Natural killer cell treated with Interleukin-12 subunit alpha and Interleukin-12 subunit beta and Interleukin-15 and Interleukin-18, amount 100 ng/mL, for 72 hours (primary cell): Measurements from ENCODE around the gene SRGAP3. TPM values are rescaled to one million over a fixed set of nuclear protein-coding genes. Genes with fewer than 3 reads are reported as not detected.

ENCODE experiments used
- ATAC-seq, 2 donors: fragments of 150-1000 bp; cut with Tn5 transposase in 1 of 2; sonication (Bioruptor Pico), chemical (Tn5 transposase) in 1 of 2; 2 replicates each; pipeline ENCODE4 v1.10.0; 2021
- DNase-seq: peaks from one replicate; pipeline ENCODE4 v3.0.0; 2022; ENCODE audit warnings: low spot score
- H3K27ac Mint-ChIP-seq, 2 donors: 1 replicate in 1 of 2; 2 replicates in 1 of 2; pipeline ENCODE4 v1.8.0; 2022; ENCODE audit warnings: mixed read lengths in 2 of 2, mild to moderate bottlenecking in 1 of 2, moderate library complexity in 1 of 2
- H3K27me3 Mint-ChIP-seq, 2 donors: 1 replicate in 1 of 2; 2 replicates in 1 of 2; pipeline ENCODE4 v1.8.0; 2022; ENCODE audit warnings: mixed read lengths in 2 of 2
- H3K36me3 Mint-ChIP-seq: one replicate; pipeline ENCODE4 v1.8.0; 2022; ENCODE audit warnings: mixed read lengths
- H3K4me1 Mint-ChIP-seq, 2 donors: 1 replicate in 1 of 2; 2 replicates in 1 of 2; pipeline ENCODE4 v1.8.0; 2022; ENCODE audit warnings: low read depth in 2 of 2, mixed read lengths in 2 of 2, mild to moderate bottlenecking in 1 of 2
- H3K4me3 Mint-ChIP-seq: one replicate; pipeline ENCODE4 v1.8.0; 2022; ENCODE audit warnings: mixed read lengths
- H3K9me3 Mint-ChIP-seq: 2 replicates; pipeline ENCODE4 v1.8.0; 2022; ENCODE audit warnings: mixed read lengths
- total RNA-seq, 2 donors: library from RNA; stranded (reverse); gene quantifications; one replicate each; pipeline ENCODE4 v1.2.3, GENCODE V29; 2022

SRGAP3 gene
- total RNA-seq, 2 donors from 2014 or later, result 0.33 to 1.6 TPM

DNA sequence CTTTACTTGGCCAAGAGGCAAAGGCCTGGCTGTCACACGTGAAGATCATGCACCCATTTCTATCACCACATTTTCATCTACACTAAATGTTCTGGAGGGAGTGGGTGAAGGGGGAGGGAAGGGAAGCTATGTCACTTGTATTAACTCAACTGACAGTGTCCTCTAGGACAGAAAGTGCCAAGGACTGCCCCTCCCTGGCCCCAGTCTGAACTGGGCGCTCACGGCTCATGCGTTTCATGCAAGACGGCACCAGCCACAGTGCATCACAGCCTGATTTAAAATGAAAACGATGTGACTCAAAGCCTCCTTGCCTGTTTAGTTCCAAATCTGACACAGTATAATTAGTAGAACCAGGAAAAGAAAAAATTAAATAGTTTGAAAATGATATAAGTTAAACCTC lies 265.4 kb downstream of the SRGAP3 start:
- Mint-ChIP-seq H3K27ac (no peak overlapping the region), H3K27me3 (peaks cover 14 to 15% of the 10 kb centered on the region in 2 donors), H3K4me1 (peaks cover 0 to 8% of the 10 kb centered on the region in 2 donors), H3K9me3 (no peaks in the 10 kb centered on the region), H3K36me3 (no peaks in the 10 kb centered on the region), H3K4me3 (no peak overlapping the region)
- ATAC-seq (no peak), DNase-seq (peak; percentile 10)

DNA sequence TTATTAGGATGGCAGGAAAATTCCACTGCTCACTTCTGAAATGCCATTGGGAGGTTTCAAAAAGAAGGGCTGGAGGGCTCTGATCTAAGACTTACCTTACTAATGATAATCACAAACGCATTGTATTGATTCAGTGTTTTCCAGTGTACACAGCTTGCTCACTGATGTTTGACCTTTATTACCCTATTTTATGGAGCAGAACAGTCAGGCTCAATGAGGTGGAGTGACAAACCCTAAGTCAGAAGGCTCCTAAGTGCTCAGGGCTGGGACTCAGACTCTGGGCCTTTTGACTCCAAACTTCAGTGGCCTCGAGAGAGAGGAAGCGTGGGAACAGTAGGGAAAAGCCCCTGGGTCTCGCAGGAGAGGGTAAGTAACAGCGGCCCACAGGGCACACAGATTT lies 265.9 kb downstream of the SRGAP3 start:
- DNase-seq, result peak; percentile 6
- Mint-ChIP-seq H3K4me1 (peaks cover 0 to 8% of the 10 kb centered on the region in 2 donors), H3K27ac (no peak overlapping the region), H3K4me3 (no peak overlapping the region), H3K36me3 (no peaks in the 10 kb centered on the region), H3K27me3 (peaks cover 14 to 15% of the 10 kb centered on the region in 2 donors), H3K9me3 (no peaks in the 10 kb centered on the region)
- ATAC-seq, result no peak

DNA sequence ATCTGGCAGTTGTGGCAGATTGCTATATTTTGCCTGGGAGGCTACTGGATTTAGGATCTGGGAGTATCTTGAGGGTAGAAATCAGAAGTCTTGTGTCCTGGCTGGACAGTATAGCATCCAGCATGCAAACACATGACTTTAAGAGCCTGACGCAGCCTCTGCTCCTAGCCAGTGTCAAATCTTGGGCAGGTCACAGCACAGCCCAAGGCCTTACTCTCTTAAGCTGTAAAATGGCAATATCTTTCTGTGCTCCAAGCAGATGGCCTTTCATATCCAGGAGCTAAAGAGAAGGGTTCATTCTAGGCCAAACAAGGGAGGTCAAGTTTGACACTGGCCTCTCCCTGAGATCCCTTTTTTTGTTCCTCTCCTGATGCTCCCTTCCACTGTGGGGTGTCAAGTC lies 266.4 kb downstream of the SRGAP3 start:
- Mint-ChIP-seq H3K4me3 (no peak overlapping the region), H3K27ac (no peak overlapping the region), H3K27me3 (peaks cover 14 to 15% of the 10 kb centered on the region in 2 donors), H3K4me1 (peaks cover 0 to 5% of the 10 kb centered on the region in 2 donors), H3K9me3 (no peaks in the 10 kb centered on the region), H3K36me3 (no peaks in the 10 kb centered on the region)
- ATAC-seq, result no peak
- no peak for DNase-seq

DNA sequence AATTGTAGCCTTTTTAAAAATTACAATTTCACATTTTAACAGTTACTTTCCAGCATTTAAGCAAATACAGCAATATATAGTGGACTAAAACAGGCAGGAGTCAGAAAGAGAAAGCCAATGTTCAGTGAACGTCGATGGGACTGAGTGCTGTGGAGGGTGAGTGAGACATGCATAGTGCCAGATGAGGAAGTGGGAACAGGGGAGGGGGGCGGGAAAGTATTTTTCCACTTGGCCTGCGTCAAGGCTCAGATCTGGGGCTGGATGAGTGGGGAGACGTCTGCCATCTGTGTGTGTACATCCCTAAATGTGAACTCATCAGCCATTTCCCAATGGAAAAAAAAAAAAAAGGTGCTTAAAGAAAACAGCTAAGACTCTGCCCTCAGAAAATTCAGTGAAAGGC lies 266.9 kb downstream of the SRGAP3 start:
- ATAC-seq (no peak), DNase-seq (no peak)
- Mint-ChIP-seq H3K36me3 (no peaks in the 10 kb centered on the region), H3K9me3 (no peaks in the 10 kb centered on the region), H3K4me3 (no peak overlapping the region), H3K27ac (no peak overlapping the region), H3K27me3 (peaks cover 14 to 15% of the 10 kb centered on the region in 2 donors), H3K4me1 (no peaks in the 10 kb centered on the region)

DNA sequence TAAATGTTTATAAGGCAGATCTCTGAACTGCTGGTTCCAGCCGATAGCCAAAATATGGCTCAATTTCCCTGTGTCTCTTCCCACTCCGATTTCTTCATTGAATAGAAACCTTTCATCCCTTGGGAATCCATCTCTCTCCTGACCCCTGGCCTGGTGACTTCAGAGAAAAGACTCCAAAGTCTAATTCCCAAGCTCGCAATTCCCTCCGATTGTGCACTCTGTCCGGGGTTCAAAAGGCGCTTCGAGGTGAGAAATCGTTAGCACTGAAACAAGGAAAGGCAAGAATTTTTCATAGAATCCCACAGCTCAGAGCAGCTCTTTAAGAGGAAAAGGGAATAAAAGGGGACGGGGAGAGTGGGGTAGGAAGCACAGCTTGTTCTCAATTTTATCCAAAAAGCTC lies 267.7 kb downstream of the SRGAP3 start:
- H3K36me3 Mint-ChIP-seq, result no peaks in the 10 kb centered on the region
- no peak overlapping the region for H3K4me3 Mint-ChIP-seq
- no peak for ATAC-seq
- peaks cover 14 to 15% of the 10 kb centered on the region in 2 donors for H3K27me3 Mint-ChIP-seq
- H3K9me3 Mint-ChIP-seq, result no peaks in the 10 kb centered on the region
- H3K4me1 Mint-ChIP-seq, result no peaks in the 10 kb centered on the region
- no peak overlapping the region for H3K27ac Mint-ChIP-seq
- no peak for DNase-seq

DNA sequence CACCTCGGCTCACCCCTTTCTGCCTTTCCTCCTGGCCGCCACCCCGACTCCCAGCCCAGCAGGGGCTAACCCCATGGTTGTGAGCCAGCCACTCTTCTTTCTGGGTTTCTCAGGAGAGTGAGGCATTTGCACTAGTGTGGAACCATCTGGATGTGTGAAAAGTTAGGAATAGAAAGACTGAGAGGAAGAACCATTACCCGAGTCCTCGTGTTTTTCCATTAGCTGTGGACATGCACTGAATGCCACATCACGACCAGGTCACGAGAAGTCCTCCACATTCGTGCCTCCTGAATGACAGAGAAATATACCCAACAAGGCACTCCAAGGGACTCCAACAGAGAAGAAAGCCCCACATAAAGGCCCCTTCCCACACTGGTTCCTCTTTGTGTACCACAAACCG lies 268.1 kb downstream of the SRGAP3 start:
- ATAC-seq (no peak), DNase-seq (no peak)
- Mint-ChIP-seq H3K36me3 (no peaks in the 10 kb centered on the region), H3K4me3 (no peak overlapping the region), H3K4me1 (no peaks in the 10 kb centered on the region), H3K9me3 (no peaks in the 10 kb centered on the region), H3K27ac (no peak overlapping the region), H3K27me3 (peaks cover 14 to 15% of the 10 kb centered on the region in 2 donors)

DNA sequence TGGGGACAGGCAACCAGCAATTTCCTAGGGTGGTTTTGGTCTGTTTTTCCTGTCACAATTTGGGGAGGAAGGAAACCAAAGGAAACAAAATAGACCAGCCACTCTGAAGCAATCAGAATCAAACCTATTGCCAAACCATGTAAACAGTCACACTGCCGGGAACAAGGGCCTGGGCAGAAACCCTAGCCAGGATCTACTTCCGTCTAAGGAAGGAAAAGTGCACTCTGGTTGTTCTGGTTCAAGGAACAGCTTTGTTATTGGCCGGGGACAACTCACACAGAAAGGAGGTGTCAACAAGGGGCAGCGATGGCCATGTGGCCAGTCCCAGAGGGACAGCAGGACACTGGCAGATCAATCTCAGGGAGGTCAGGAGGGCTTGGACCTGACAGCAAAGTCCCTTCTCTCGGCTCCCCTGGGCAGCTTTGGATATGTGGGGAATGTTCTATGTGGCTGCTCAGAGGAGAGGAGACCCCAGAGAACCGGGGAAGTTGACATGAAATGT lies 268.6 kb downstream of the SRGAP3 start:
- DNase-seq, result no peak

DNA sequence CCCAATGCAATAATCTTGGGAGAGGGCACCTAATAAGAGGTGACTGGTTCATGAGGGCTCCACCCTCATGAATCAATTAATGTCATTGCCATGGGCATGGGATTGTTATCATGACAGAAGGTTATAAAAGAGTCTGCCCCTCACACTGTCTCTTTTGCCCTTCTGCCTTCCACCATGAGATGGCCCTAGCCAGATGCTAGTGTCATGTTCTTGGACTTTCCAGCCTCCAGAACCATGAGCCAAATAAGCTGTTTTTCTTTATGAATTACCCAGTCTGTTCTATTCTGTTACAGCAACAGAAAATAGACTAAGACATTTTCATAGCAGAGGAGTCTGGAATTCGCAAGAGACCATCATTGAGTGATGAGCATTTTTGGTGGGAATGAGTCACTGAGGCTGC lies 270.2 kb downstream of the SRGAP3 start:
- Mint-ChIP-seq H3K4me3 (no peak overlapping the region), H3K27ac (no peak overlapping the region), H3K36me3 (no peaks in the 10 kb centered on the region), H3K4me1 (no peaks in the 10 kb centered on the region), H3K9me3 (no peaks in the 10 kb centered on the region), H3K27me3 (peaks cover 14 to 15% of the 10 kb centered on the region in 2 donors)
- no peak for DNase-seq
- no peak for ATAC-seq

More for the DNA sequence above, 268.6 kb downstream of the SRGAP3 start:
- no peak overlapping the region for H3K27ac Mint-ChIP-seq
- no peak for ATAC-seq
- H3K36me3 Mint-ChIP-seq, result no peaks in the 10 kb centered on the region
- H3K9me3 Mint-ChIP-seq, result no peaks in the 10 kb centered on the region
- H3K4me3 Mint-ChIP-seq, result no peak overlapping the region
- peaks cover 14 to 15% of the 10 kb centered on the region in 2 donors for H3K27me3 Mint-ChIP-seq
- H3K4me1 Mint-ChIP-seq, result no peaks in the 10 kb centered on the region

DNA sequence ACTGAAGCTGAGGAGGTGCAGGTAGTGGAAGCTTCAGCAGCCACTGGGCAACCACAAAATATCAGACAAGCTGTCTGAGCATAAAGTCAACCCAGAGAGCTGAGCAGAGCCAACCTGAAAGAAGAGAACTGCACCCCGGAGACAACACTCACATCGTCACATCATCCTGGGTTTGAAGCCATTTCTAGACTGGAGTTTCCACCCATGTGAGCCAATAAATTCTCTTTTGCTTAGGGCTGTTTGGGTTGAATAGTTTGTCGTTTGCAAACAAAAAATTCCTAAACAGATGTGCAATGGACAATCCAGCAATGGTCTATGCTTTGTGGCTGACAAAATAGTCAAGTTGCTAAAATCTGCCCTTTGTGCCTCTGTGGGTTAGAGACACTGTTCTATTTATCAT lies 270.9 kb downstream of the SRGAP3 start:
- no peaks in the 10 kb centered on the region for H3K36me3 Mint-ChIP-seq
- no peak overlapping the region for H3K4me3 Mint-ChIP-seq
- no peaks in the 10 kb centered on the region for H3K4me1 Mint-ChIP-seq
- H3K27me3 Mint-ChIP-seq, result peaks cover 14 to 15% of the 10 kb centered on the region in 2 donors
- no peaks in the 10 kb centered on the region for H3K9me3 Mint-ChIP-seq
- no peak overlapping the region for H3K27ac Mint-ChIP-seq
- no peak for ATAC-seq
- DNase-seq, result no peak

DNA sequence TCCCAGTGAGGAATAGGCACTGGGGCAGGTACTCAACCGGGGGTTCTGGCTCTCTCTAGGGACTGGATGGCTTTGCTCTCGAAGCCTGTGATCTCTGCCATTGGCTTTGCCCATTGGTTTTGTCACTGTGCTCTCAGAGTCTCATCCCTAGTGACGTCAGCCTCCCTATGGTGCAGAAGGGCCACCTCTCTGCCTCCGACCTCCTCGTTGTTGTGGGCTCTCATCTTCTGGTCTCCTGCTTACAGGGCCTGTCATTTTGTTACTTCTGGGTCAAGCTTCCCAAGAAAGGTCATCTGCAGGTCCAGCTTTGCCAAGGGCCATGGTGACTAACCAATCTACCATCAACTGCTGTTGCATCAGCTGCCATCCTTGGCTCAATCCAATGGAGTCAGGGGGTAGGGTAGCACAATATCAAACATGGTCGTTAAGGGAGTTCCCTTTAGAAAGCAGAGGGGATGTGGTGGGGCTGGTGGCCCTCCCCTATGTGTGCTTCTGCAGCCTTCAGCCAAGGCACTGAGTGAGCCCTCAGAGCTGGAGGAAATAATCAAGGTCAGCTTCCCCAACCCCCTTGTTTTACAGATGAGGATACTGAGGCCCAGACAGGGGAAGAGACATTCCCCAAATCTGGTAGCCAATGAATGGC lies 272.8 kb downstream of the SRGAP3 start:
- no peak for DNase-seq

DNA sequence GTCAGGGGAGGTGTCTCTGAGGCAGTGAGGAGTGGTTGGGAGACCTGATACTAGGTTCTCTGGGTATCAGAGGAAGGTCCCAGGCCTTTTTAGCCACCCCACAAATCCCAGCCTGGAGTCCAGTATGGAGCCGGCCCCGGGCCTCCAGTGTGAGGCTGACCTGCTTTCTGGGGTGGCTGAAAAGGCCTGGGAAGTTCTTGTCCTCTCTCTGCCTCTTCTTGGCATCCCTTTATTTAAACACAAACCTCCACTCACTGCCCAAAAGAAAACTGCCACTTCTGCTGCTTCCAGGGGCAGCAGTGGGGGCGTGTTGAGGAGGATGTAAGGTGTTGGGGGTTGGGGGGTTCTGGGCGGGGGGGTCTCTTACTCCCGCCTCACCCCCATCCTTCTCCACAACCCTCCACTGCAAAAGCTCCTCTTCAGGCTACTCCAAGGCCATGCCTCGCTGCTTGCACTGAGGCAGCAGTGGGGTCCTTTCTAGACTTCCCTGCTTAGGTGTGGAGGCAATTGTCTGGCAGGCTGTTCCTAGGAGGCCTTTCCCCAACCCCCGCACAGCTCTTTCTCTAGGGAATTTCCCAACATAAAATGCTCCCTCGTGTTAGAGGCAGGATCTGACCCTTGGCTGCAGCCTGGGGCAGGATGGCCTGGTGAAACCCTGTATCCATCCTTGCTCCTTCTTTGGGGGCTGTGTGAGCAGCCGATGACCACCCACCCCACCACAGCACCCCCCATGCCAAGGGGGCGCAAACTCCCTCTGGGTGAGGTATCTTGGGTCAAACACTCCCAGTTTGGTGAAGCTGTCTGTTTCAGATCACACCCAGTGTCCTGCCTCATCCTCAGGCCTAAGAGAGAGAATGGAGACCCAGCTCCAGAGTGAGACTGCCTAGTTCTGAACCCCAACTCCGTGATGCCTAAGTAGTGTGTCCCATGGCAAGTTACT lies 274.1 kb downstream of the SRGAP3 start:
- Mint-ChIP-seq H3K9me3 (no peaks in the 10 kb centered on the region), H3K4me1 (peaks cover 0 to 3% of the 10 kb centered on the region in 2 donors), H3K36me3 (no peaks in the 10 kb centered on the region), H3K27ac (no peak overlapping the region), H3K4me3 (no peak overlapping the region), H3K27me3 (peaks cover 0 to 11% of the 10 kb centered on the region in 2 donors)
- DNase-seq, result no peak
- no peak for ATAC-seq

More for the DNA sequence above, 272.8 kb downstream of the SRGAP3 start:
- H3K4me3 Mint-ChIP-seq, result no peak overlapping the region
- no peaks in the 10 kb centered on the region for H3K36me3 Mint-ChIP-seq
- H3K27me3 Mint-ChIP-seq, result peaks cover 4 to 16% of the 10 kb centered on the region in 2 donors
- no peak for ATAC-seq
- H3K9me3 Mint-ChIP-seq, result no peaks in the 10 kb centered on the region
- no peaks in the 10 kb centered on the region for H3K4me1 Mint-ChIP-seq
- H3K27ac Mint-ChIP-seq, result no peak overlapping the region

DNA sequence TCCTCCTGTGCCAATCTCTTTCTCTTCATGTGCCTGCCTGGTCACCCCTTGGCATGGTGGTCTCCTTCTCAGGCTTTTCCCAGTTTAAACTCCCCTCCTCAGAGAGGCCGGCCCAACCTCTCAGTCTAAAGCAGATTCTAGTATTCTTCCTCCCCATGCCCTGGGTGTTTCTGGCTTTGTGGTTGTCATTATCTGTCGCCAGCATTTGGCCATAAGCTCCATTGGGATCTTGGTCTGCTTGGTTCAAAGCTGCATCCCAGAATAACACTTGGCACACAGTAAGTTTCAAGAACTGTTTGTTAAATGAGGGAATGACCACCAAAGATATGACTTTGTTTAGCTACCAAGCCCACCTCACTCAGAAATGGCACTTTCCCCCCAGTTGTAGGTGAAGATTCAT lies 275.0 kb downstream of the SRGAP3 start:
- Mint-ChIP-seq H3K27ac (no peak overlapping the region), H3K4me1 (peaks cover 0 to 3% of the 10 kb centered on the region in 2 donors), H3K36me3 (no peaks in the 10 kb centered on the region), H3K4me3 (no peak overlapping the region), H3K9me3 (no peaks in the 10 kb centered on the region), H3K27me3 (peaks cover 6 to 11% of the 10 kb centered on the region in 2 donors)
- ATAC-seq (no peak), DNase-seq (no peak)

DNA sequence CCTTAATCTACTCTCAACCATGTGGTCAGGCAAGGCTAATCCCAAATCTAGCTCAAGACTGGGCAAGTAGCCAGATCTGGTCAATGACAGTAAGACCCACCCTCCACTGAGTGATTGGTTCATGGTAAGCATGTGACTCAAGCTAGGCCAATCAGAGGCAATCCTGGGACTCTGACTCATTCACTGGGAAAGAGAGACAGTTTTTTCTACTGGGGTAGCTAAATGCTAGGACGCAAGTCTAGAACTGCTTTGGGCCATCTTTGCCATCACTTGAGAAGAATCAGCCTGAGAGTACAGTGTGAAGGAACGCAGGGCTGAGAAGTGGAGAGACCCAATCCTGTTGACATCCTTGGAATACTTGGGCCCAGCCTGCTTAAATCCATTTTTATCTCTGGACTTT lies 276.8 kb downstream of the SRGAP3 start:
- Mint-ChIP-seq H3K4me1 (peaks cover 0 to 3% of the 10 kb centered on the region in 2 donors), H3K4me3 (no peak overlapping the region), H3K36me3 (no peaks in the 10 kb centered on the region), H3K9me3 (no peaks in the 10 kb centered on the region), H3K27ac (no peak overlapping the region), H3K27me3 (peaks cover 15 to 16% of the 10 kb centered on the region in 2 donors)
- DNase-seq (no peak), ATAC-seq (peak in 1 of 2 donors; percentile 39)
